Mammary epithelial cell (primary cell): Measurements from ENCODE around the gene MS4A4E.
"Not testable (repeated sequence)": the region's sequence is repeated elsewhere in the genome, so short reads cannot be mapped to it uniquely, and the experiment has no call there.

Source experiments
- EZH2 ChIP-seq: IDR thresholded peaks from 2 replicates; pipeline ENCODE4 v1.6.1; 2012; ENCODE audit warnings: low read length, inconsistent platforms, borderline replicate concordance
- TF ChIP-seq, protein P1 (sequence below), 2 donors: IDR thresholded peaks in 1 of 2; conservative IDR thresholded peaks in 1 of 2; 2 replicates each; pipeline ENCODE4 v1.5.1; 2011 to 2012; ENCODE audit warnings: inconsistent platforms in 2 of 2, low read length in 2 of 2, mild to moderate bottlenecking in 2 of 2, control low read depth in 1 of 2, low read depth in 1 of 2; ENCODE audit not compliant: insufficient read depth in 1 of 2; ENCODE audit errors: extremely low read depth in 1 of 2

- TF ChIP-seq, protein P1, sequence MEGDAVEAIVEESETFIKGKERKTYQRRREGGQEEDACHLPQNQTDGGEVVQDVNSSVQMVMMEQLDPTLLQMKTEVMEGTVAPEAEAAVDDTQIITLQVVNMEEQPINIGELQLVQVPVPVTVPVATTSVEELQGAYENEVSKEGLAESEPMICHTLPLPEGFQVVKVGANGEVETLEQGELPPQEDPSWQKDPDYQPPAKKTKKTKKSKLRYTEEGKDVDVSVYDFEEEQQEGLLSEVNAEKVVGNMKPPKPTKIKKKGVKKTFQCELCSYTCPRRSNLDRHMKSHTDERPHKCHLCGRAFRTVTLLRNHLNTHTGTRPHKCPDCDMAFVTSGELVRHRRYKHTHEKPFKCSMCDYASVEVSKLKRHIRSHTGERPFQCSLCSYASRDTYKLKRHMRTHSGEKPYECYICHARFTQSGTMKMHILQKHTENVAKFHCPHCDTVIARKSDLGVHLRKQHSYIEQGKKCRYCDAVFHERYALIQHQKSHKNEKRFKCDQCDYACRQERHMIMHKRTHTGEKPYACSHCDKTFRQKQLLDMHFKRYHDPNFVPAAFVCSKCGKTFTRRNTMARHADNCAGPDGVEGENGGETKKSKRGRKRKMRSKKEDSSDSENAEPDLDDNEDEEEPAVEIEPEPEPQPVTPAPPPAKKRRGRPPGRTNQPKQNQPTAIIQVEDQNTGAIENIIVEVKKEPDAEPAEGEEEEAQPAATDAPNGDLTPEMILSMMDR (conservative IDR thresholded peaks at IDR 0.05 in 1 of 2, IDR thresholded peaks at IDR 0.05 in 1 of 2; ENCODE audit: extremely low read depth in 1 of 2, insufficient read depth in 1 of 2, low read depth in 1 of 2, low read length in 2 of 2): not testable (repeated sequence)
- TF ChIP-seq EZH2: not testable (repeated sequence)
Measured at GRCh38 chr11:60186128-60186527, 56.8 kb downstream of the MS4A4E start.
